Measurements from ENCODE around the gene SLC29A4. TPM values are rescaled to one million over a fixed set of nuclear protein-coding genes. Genes with fewer than 3 reads are reported as not detected.

Gene SLC29A4
- total and polyA plus RNA-seq, 2 donors (not counting 3 experiments of a cell fraction or from before 2014, with no cell fraction given), result 5.2 to 7.7 TPM

GRCh38 chr7:5348134-5349004 lies 65.6 kb downstream of the SLC29A4 start:
- H3K4me3 ChIP-seq (replicated peaks in 1 of 3; ENCODE audit: insufficient read depth in 1 of 3, low read depth in 1 of 3, low read length in 3 of 3), result no peak overlapping the region
- no peak overlapping the region for H3K4me2 ChIP-seq (ENCODE audit: insufficient read depth, low read length)
- DNase-seq (ENCODE audit: low read depth, low spot score), result no peak
- H3K4me1 ChIP-seq (ENCODE audit: control insufficient read depth, extremely low read depth, insufficient read depth, low read length), result no peaks in the 10 kb centered on the region
- POLR2A ChIA-PET, result no interaction called here
- BruUV-seq (replicated peaks), result no TSS peak
- FAIRE-seq, result no peak
- H3K36me3 ChIP-seq (ENCODE audit: control insufficient read depth in 2 of 2, extremely low read depth in 1 of 2, insufficient read depth in 2 of 2, low read length in 2 of 2), result peaks cover 4 to 40% of the 10 kb centered on the region in 2 experiments
- CTCF ChIA-PET, result no interaction called here
- H3K9ac ChIP-seq (replicated peaks; ENCODE audit: extremely low read depth, insufficient read depth, low read length), result no peak overlapping the region
- H3K79me2 ChIP-seq (ENCODE audit: control insufficient read depth, insufficient read depth, low read length), result no peaks in the 10 kb centered on the region
- H3K9me1 ChIP-seq (replicated peaks; ENCODE audit: control insufficient read depth, extremely low read depth, insufficient read depth, low read length), result no peaks in the 10 kb centered on the region
- no peak overlapping the region for H3K27ac ChIP-seq (ENCODE audit: insufficient read depth, low read depth, low read length)
- dilution Hi-C loops (cut with MboI; ENCODE audit: extremely low pct_ligation_motif_present, low sequenced_read_pairs), result no loop called here
- TF ChIP-seq, protein P1, sequence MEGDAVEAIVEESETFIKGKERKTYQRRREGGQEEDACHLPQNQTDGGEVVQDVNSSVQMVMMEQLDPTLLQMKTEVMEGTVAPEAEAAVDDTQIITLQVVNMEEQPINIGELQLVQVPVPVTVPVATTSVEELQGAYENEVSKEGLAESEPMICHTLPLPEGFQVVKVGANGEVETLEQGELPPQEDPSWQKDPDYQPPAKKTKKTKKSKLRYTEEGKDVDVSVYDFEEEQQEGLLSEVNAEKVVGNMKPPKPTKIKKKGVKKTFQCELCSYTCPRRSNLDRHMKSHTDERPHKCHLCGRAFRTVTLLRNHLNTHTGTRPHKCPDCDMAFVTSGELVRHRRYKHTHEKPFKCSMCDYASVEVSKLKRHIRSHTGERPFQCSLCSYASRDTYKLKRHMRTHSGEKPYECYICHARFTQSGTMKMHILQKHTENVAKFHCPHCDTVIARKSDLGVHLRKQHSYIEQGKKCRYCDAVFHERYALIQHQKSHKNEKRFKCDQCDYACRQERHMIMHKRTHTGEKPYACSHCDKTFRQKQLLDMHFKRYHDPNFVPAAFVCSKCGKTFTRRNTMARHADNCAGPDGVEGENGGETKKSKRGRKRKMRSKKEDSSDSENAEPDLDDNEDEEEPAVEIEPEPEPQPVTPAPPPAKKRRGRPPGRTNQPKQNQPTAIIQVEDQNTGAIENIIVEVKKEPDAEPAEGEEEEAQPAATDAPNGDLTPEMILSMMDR (IDR thresholded peaks at IDR 0.05; ENCODE audit: extremely low read depth in 1 of 2, insufficient read depth in 1 of 2, low read depth in 1 of 2, low read length in 2 of 2), result no peak
- TF ChIP-seq MYC (IDR thresholded peaks at IDR 0.05; ENCODE audit: low read depth, low read length) (no peak), MAX (IDR thresholded peaks at IDR 0.05; ENCODE audit: insufficient read depth, insufficient read length) (no peak)
- H3K9me3 ChIP-seq (replicated peaks; ENCODE audit: control insufficient read depth, insufficient read depth, low read length), result no peaks in the 10 kb centered on the region
- intact Hi-C loops (cut with micrococcal nuclease), result no loop called here
- no peaks in the 10 kb centered on the region for H4K20me1 ChIP-seq (replicated peaks; ENCODE audit: control insufficient read depth, extremely low read depth, insufficient read depth, low read length)
- no peaks in the 10 kb centered on the region for H3K27me3 ChIP-seq (ENCODE audit: control insufficient read depth in 2 of 2, insufficient read depth in 2 of 2, low read length in 2 of 2)
- no peak overlapping the region for H2AFZ ChIP-seq (ENCODE audit: low read depth, low read length)

- intact Hi-C loops (cut with micrococcal nuclease) (no loop called here), dilution Hi-C loops (cut with MboI; ENCODE audit: extremely low pct_ligation_motif_present, low sequenced_read_pairs) (no loop called here)
- Histone ChIP-seq H3K27me3 (ENCODE audit: control insufficient read depth in 2 of 2, insufficient read depth in 2 of 2, low read length in 2 of 2) (no peaks in the 10 kb centered on the region), H3K79me2 (ENCODE audit: control insufficient read depth, insufficient read depth, low read length) (peaks cover 5% of the 10 kb centered on the region), H3K4me1 (ENCODE audit: control insufficient read depth, extremely low read depth, insufficient read depth, low read length) (no peaks in the 10 kb centered on the region), H3K9ac (replicated peaks; ENCODE audit: extremely low read depth, insufficient read depth, low read length) (no peak overlapping the region), H3K4me2 (ENCODE audit: insufficient read depth, low read length) (no peak overlapping the region), H3K9me1 (replicated peaks; ENCODE audit: control insufficient read depth, extremely low read depth, insufficient read depth, low read length) (no peaks in the 10 kb centered on the region), H3K27ac (ENCODE audit: insufficient read depth, low read depth, low read length) (no peak overlapping the region), H3K4me3 (replicated peaks in 1 of 3; ENCODE audit: insufficient read depth in 1 of 3, low read depth in 1 of 3, low read length in 3 of 3) (no peak overlapping the region), H2AFZ (ENCODE audit: low read depth, low read length) (no peak overlapping the region), H4K20me1 (replicated peaks; ENCODE audit: control insufficient read depth, extremely low read depth, insufficient read depth, low read length) (no peaks in the 10 kb centered on the region), H3K36me3 (ENCODE audit: control insufficient read depth in 2 of 2, extremely low read depth in 1 of 2, insufficient read depth in 2 of 2, low read length in 2 of 2) (peaks cover 0 to 39% of the 10 kb centered on the region in 2 experiments), H3K9me3 (replicated peaks; ENCODE audit: control insufficient read depth, insufficient read depth, low read length) (no peaks in the 10 kb centered on the region)
- CTCF ChIA-PET, result interaction anchor here (2.0 kb wide), 1 partner anchor 17 kb away, joined by 5 read pairs; no protein-coding TSS in a partner anchor
- no peak for TF ChIP-seq POLR2AphosphoS5 (IDR thresholded peaks at IDR 0.05; ENCODE audit: insufficient read depth, low read depth, low read length)
- TF ChIP-seq MYC (IDR thresholded peaks at IDR 0.05; ENCODE audit: low read depth, low read length), result no peak
- TF ChIP-seq MAX (IDR thresholded peaks at IDR 0.05; ENCODE audit: insufficient read depth, insufficient read length), result no peak
- no peak for TF ChIP-seq JUN (IDR thresholded peaks at IDR 0.05; ENCODE audit: borderline replicate concordance, insufficient read depth, insufficient read length, low read depth)
- no peak for TF ChIP-seq POLR2A (IDR thresholded peaks at IDR 0.05; ENCODE audit: low read depth, low read length)
- TF ChIP-seq, protein P1 (IDR thresholded peaks at IDR 0.05; ENCODE audit: extremely low read depth in 1 of 2, insufficient read depth in 1 of 2, low read depth in 1 of 2, low read length in 2 of 2), result no peak
- no peak for TF ChIP-seq FOS (IDR thresholded peaks at IDR 0.05; ENCODE audit: borderline replicate concordance, insufficient read depth, low read length)
- TF ChIP-seq GATA2 (IDR thresholded peaks at IDR 0.05; ENCODE audit: insufficient read depth, insufficient read length, low read depth, low read length), result no peak
- TF ChIP-seq EZH2 (IDR thresholded peaks at IDR 0.05; ENCODE audit: borderline replicate concordance, low read depth, low read length, severe bottlenecking), result no peak
- DNase-seq (ENCODE audit: low read depth, low spot score), result no peak
- POLR2A ChIA-PET, result no interaction called here
- FAIRE-seq, result no peak
- no TSS peak for BruUV-seq (replicated peaks)
Observed at GRCh38 chr7:5349005-5349380, 66.2 kb downstream of the SLC29A4 start.

All from endothelial cell of umbilical vein (primary cell).